Ovary (tissue), 9 donors: ENCODE measurements around the gene COMMD10. TPM values are rescaled to one million over a fixed set of nuclear protein-coding genes. Genes with fewer than 3 reads are reported as not detected.

Experiments used
- DNase-seq, 5 donors: peaks; one replicate each; pipeline ENCODE4 v3.0.0-alpha.2; 2019 to 2020
- H3K27ac ChIP-seq, 2 donors: fragments of 200-600 bp; one replicate each; pipeline versions ENCODE4 v1.5.1 to v1.8.0; 2019 to 2022
- H3K27me3 ChIP-seq: fragments of 200-600 bp; one replicate; pipeline ENCODE4 v1.8.0; 2022
- H3K36me3 ChIP-seq: fragments of 200-600 bp; sonication (generic); one replicate; pipeline ENCODE4 v1.5.1; 2019
- H3K4me1 ChIP-seq: one replicate; pipeline ENCODE4 v1.8.1; 2013; ENCODE audit warnings: mild to moderate bottlenecking, moderate library complexity; ENCODE audit not compliant: insufficient read depth
- H3K4me3 ChIP-seq: fragments of 200-600 bp; sonication (generic); one replicate; pipeline ENCODE4 v1.5.1; 2017
- H3K9me3 ChIP-seq, 2 donors: fragments of 200-600 bp in 1 of 2; sonication (generic) in 1 of 2; one replicate each; pipeline versions ENCODE4 v1.5.1 to v1.8.1; 2013 to 2019; ENCODE audit warnings: mild to moderate bottlenecking in 1 of 2, moderate library complexity in 1 of 2
- EP300 ChIP-seq: sonication (generic); formaldehyde crosslinking; IDR thresholded peaks from one replicate; pipeline ENCODE4 v1.6.1; 2017; ENCODE audit warnings: antibody characterized with exemption
- POLR2A ChIP-seq: fragments of 450-650 bp; IDR thresholded peaks from one replicate; pipeline ENCODE4 v1.6.1; 2017; ENCODE audit warnings: antibody characterized with exemption, mild to moderate bottlenecking, moderate library complexity
- WGBS, 3 donors: extraction: QIAGEN DNeasy Blood & Tissue Kit in 1 of 3; methylation state at CpG; one replicate each; pipeline versions ENCODE4 v1.1.5 to v1.1.7; 2013 to 2017; 5-methylcytosine and 5-hydroxymethylcytosine counted together
- intact Hi-C, 4 donors: fragments of 100-400 bp; cut with DNase I; formaldehyde crosslinking; loops; one replicate each; pipeline versions ENCODE4 v1.11.0 to v1.15.1; 2022 to 2023
- polyA plus RNA-seq, 2 donors: library from polyadenylated mRNA; stranded (reverse); fragments of 200-250 nt in 1 of 2; fragments of 350-450 nt in 1 of 2; fragmentation: Illumina TruSeq in 1 of 2; extraction: RNeasy Lipid Tissue Mini Kit (QIAGEN cat#74804) in 1 of 2; gene quantifications; one replicate each; pipeline ENCODE4 v1.2.3, GENCODE V29; 2013 to 2014
- total RNA-seq, 7 donors: library from RNA; depleted of rRNA in 2 of 7; stranded (reverse); fragments of >200 nt in 2 of 7; fragmentation: NEBNext Ultra II Directional in 3 of 7; extraction: Animal tissue kit (Norgen Biotek cat#: 25700) in 3 of 7; gene quantifications; one replicate each; pipeline versions ENCODE4 v1.1.0 to v1.2.4, GENCODE V29; 2016 to 2023
- TF ChIP-seq, protein P1 (sequence below), 3 donors: fragments of 450-650 bp in 2 of 3; fragments of 200-600 bp in 1 of 3; IDR thresholded peaks; one replicate each; pipeline versions ENCODE4 v1.5.1 to v1.8.0; 2016 to 2022; ENCODE audit warnings: antibody characterized with exemption in 3 of 3, mild to moderate bottlenecking in 1 of 3
- donor health status: DM: no; HTN: no; CAD: no; lungs with moderate emphysema.
- donor health status: DM: no; HTN: no; CAD: no.
- donor health status: Bipolar disorder and iron deficiency.
- donor health status: DM: yes; HTN: yes; CAD: no.
- donor health status: DM: no; HTN: no; CAD: no.
- donor health status: DM: yes; HTN: yes; CAD: no.

COMMD10 gene
- total and polyA plus RNA-seq, 9 donors, result 19.6 to 45.9 (median 26.2) TPM

DNA sequence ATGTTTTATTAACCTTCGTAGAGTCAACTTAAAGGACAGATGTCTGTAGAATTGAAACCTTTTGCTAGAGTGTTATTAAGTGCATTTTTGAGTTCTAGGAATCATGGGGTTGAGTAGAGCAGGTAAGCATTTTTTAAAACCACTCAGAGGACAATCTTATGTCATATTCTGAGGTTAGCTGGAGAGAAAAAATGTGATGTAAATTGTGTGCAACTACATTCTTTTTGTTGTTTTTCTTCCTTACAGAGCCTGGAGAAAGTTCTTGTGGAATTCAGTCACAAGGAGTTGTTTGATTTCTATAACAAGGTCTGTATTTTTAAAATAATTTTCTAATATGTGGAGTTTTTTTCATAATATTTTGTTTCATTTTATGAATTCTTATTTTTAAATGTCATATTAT lies 206.4 kb downstream of the COMMD10 start:
- Histone ChIP-seq H3K4me3 (no peak overlapping the region), H3K4me1 (no peaks in the 10 kb centered on the region), H3K36me3 (no peaks in the 10 kb centered on the region), H3K27me3 (no peaks in the 10 kb centered on the region), H3K9me3 (no peaks in the 10 kb centered on the region), H3K27ac (no peak overlapping the region)
- TF ChIP-seq, protein P1, sequence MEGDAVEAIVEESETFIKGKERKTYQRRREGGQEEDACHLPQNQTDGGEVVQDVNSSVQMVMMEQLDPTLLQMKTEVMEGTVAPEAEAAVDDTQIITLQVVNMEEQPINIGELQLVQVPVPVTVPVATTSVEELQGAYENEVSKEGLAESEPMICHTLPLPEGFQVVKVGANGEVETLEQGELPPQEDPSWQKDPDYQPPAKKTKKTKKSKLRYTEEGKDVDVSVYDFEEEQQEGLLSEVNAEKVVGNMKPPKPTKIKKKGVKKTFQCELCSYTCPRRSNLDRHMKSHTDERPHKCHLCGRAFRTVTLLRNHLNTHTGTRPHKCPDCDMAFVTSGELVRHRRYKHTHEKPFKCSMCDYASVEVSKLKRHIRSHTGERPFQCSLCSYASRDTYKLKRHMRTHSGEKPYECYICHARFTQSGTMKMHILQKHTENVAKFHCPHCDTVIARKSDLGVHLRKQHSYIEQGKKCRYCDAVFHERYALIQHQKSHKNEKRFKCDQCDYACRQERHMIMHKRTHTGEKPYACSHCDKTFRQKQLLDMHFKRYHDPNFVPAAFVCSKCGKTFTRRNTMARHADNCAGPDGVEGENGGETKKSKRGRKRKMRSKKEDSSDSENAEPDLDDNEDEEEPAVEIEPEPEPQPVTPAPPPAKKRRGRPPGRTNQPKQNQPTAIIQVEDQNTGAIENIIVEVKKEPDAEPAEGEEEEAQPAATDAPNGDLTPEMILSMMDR (IDR thresholded peaks at IDR 0.05), result no peak
- no peak for TF ChIP-seq POLR2A
- no peak for TF ChIP-seq EP300
- DNase-seq, result no peak
- WGBS, 3 donors, result 78 to 87% (median 87%) methylated on average over 1 of the region's 1 CpG
- intact Hi-C loops, result no loop called here

DNA sequence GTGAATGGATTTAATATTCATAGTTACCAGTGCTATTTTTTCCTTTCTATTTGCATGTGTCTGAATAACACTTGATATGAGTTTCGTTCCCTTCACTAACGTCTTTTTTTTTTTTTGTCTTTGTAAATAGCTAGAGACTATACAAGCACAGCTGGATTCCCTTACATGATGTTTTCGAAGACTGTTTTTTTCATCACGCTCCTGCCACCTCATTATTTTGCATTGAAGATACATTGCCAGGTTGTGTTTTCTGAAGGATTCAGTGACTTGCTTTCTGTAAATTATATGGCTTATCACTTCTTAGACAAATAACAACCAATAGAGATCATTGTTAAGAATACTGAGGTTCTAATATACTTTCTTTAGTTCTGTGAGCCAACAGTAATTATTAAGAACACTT lies 207.5 kb downstream of the COMMD10 start:
- 27 to 34% (median 32%) methylated on average over 4 of the region's 4 CpGs for WGBS, 3 donors
- Histone ChIP-seq H3K4me3 (no peak overlapping the region), H3K9me3 (no peaks in the 10 kb centered on the region), H3K36me3 (no peaks in the 10 kb centered on the region), H3K27ac (no peak overlapping the region), H3K4me1 (no peaks in the 10 kb centered on the region), H3K27me3 (no peaks in the 10 kb centered on the region)
- intact Hi-C loops, result no loop called here
- TF ChIP-seq EP300, result no peak
- no peak for TF ChIP-seq POLR2A
- TF ChIP-seq, protein P1 (IDR thresholded peaks at IDR 0.05), result no peak
- no peak for DNase-seq

DNA sequence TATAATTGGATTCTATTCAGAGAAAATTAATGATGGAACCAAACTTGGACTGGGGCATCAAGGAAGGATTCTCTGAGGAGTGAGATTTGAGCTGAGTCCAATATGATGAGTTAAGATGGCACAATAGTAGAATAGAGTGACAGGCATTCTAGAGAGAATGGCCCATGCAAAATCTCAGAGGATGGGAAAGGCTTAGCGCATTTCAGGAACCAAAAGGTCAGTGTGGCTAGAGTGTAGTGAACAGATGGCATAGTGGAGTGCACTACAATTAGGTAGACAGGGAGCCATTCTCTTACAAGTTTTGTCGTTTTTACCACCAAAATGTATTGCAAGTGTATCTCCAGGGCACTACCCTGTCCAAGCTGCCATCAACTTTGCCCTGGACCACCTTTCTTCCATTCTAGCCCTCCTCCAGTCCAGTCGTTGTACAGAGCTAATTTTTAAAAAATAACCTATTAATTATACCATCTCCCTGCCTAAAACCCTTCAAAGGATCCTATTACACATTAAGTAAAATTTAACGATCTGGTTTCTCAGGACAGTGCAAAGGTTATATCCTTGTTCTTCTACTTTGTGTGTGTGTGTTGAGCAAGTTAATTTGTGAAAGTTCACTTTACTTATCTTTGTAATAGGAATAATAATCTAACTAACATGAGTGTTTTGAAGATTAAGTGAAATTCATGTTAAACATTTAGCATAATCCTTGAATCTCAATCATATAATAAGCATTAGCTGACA lies 211.7 kb downstream of the COMMD10 start:
- Histone ChIP-seq H3K27me3 (no peaks in the 10 kb centered on the region), H3K9me3 (peaks cover 0 to 3% of the 10 kb centered on the region in 2 donors), H3K36me3 (no peaks in the 10 kb centered on the region), H3K4me3 (no peak overlapping the region), H3K4me1 (no peaks in the 10 kb centered on the region), H3K27ac (no peak overlapping the region)
- intact Hi-C loops, result no loop called here
- no peak for DNase-seq
- TF ChIP-seq EP300 (no peak), POLR2A (no peak)
- TF ChIP-seq, protein P1 (IDR thresholded peaks at IDR 0.05), result no peak
- 58 to 61% (median 61%) methylated on average over 4 of the region's 4 CpGs for WGBS, 3 donors

DNA sequence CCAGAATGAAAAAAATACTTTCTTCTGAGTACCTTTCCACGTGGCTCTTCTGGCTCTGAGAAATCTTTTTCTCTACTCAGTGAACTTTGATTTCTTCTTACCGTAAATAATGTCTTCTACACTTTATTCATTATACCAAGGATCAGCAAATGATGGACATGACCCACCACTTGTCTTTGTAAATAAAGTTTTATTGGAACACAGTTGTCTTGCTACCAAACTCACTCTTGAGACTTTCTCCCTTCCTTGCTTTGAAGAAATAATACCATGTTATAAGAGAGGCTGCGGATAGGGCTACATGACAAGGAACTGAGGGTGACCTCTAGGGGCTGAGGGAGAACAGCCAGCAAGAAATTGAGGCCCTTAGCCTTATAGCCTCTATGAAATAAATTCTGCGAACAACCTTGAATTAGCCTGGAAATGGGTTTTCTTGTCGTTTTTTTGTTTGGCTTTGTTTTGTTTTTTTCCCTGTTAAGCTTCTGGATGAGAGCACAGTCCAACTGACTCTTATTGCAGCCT lies 212.5 kb downstream of the COMMD10 start:
- Histone ChIP-seq H3K4me1 (no peaks in the 10 kb centered on the region), H3K36me3 (no peaks in the 10 kb centered on the region), H3K27ac (no peak overlapping the region), H3K27me3 (no peaks in the 10 kb centered on the region), H3K9me3 (peaks cover 0 to 3% of the 10 kb centered on the region in 2 donors), H3K4me3 (no peak overlapping the region)
- TF ChIP-seq, protein P1 (IDR thresholded peaks at IDR 0.05), result no peak
- TF ChIP-seq POLR2A (no peak), EP300 (no peak)
- 85 to 90% (median 86%) methylated on average over 5 of the region's 5 CpGs for WGBS, 3 donors
- intact Hi-C loops, result no loop called here
- DNase-seq, result no peak
